GM18517 (cell line): ENCODE data around the gene TMEM176B.
"Not testable (repeated sequence)": the region's sequence is repeated elsewhere in the genome, so short reads cannot be mapped to it uniquely, and the experiment has no call there.

ENCODE experiments used
- ATAC-seq: cut with Tn5 transposase; IDR thresholded peaks from one replicate; pipeline ENCODE4 v1.9.1; 2021; ENCODE audit warnings: mild to moderate bottlenecking, moderate library complexity; ENCODE audit not compliant: unreplicated experiment

The TMEM176B gene

DNA sequence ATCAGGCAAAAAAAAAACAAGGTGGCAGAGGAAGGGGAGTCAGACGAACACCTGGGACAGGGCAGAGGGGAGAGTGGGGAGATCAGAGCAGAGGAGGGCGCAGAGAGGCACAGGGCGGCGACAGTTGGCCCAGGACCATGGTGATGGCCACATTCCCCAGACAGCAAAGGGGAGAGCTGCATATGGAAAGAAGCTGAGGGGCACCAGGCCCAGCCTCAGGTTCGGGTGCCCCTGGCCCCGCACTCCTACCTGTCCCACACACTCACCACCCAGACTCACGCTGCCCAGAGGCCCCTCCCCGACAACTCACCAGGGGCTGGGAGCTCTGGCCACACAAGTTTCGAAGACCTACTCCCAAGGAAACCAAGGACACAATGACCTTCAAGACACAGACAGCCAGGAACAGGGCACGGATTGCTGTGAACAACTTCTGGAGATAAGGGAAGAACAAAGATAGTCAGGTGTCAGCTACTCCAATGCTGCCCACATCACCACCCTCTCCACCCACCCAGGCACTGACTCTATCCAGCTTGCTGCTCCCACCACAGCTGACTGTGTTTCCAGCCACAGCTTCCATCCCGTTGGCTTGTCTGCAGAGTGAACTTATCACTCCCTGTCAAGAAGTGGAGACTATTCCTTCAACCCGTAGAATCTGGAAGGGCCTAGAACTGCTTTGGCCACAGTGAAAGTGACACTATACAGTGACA lies 8.3 kb downstream of the TMEM176B start:
- ATAC-seq: no peak

DNA sequence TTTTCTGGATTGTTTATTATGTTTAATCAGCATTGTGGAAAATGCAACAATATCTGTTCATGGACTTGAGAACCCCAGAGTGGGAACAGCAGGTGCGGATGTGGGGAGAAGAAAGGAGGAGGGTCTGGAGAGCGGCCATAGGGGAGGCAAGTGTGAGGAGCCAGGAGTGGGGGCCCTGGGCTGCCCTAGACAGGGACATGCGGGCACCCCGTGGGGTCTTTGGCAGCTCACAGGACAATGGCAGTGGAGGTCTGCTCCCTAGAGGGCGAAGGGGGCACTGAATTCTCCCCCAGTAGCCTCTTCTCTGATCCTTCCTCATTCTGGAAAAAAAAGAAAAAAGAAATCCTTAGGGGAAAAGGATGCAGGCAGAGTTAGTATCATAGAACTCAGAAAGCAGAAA lies 8.9 kb downstream of the TMEM176B start:
- ATAC-seq: no peak

DNA sequence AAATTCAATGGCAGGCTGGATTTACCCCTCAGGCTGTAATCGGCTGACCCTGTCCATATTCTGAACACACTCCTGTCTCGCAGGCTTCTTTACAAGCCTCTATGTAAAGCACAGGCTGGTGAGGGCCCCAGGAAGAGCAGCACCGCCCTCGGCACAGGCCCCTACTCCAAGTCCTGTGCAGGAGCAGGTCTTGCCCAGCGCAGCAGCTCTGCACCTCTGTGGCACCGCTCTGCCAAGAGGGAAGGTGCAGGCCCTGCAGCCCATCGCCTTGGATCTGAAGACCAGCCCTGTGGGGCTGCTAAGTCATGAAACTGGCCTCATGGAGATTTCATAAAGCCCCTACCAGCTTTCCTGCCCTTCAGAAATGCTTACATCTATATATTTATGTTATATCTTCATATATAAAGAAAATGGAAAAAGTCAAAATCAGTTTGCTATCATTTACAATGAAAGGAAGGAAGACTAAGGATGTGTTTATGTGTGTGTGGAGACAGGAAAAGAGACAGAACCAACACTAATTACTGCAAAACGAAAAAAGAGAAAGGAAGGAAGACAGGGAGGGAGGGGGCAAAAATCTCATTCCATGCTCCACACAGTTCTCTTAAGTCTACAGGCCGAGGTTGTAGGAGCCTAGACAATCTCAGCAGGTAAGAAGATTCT lies 9.6 kb downstream of the TMEM176B start:
- no peak for ATAC-seq

DNA sequence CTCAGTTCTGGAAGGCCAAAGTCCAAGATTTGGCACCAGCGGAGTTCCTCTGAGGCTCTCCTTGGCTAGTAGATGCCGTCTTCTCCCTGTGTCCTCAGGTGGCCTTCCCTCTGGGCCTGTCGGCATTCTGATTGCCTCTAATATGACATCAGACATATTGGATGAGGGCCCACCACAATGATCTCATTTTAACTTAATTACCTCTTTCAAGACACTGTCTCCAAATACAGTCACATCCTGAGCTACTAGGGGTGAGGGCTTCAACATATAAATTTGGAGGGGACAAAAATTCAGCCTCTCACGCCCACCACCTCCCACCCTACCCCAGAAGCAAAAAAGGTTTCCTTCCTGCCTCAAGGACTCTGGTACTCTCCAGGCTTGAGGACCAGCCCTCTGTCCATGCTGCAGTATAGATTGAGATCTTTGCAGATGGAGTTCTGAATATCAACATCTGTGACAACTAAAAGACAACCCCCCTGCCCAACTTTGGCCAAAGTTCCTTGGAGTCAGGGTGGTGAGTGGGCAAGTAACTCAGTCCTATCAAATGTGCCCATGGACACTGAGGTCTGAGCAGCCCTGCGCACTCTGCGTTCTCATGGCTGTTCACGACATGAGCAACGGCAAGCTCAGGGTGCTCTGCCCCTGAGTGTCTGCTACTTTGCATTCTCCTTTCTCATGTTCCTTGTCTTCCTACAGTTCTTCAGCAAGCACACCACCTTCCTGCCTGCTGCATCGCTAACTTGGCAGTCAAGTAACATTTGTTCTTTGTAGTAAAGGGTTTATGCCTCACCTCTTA lies 11.5 kb downstream of the TMEM176B start:
- no peak for ATAC-seq

DNA sequence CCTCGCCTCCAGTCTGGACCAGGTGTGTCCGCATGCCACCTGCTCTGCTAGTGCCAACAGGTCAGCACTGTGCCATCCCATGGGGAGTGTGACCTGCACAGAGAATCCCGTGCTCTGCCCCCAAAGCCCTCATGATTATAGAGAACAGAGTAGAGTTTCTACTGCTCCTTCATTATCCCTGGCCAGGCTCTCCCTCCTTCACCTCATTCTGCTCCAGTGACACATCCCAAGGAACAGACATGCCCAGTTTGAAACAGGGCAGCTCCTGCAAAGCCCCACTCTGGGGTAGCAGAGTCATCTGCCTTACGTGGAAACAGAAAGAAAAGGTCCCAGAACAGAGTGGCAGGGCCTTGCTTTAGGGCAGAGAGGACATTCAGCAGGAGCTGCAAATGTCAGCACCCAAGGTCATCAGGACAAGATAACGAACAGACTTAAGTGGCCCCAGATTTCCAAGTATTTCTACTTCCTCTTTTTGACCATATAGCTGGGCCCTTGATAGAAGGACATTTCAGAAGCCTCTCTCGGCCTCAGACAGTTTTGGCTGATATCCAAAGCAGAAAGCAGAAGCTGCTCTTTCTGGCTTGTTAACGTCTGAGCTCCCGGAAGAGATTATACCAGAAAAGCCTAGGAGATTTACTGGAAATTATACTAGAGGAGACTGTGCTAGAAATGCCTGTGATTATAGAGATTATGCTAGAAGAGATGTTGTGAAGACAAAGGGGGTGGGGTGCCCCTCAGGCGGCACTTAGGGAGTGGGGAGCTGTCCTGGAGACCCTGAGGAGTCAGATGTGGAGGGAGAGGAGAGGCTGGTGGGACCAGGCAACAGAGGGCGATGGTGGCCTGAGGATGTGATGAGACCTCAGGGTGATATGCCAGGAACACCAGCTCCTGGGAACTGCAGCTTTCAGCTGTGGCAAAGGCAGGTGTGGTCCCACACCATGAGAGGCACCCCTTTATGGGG lies 12.6 kb downstream of the TMEM176B start:
- ATAC-seq: no peak

DNA sequence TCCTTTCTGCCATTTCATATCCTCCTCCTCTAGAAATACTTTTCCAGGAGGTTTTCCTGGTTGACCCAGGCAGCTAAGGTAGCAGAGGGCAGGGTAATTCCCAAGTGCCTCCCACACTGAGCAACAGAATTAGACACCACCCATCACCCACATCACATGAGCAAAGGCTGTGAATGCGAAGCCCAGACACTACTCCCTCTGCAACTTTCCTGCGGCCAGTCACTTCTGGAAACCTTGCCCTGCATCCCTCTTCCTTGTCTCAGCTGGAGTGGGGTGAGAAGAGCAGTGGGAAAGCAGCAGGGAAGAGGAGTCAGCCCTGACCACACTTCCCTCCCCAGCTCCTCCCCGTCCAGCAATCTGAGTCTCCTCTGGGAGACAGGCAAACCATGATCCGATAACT lies 15.2 kb downstream of the TMEM176B start:
- no peak for ATAC-seq

DNA sequence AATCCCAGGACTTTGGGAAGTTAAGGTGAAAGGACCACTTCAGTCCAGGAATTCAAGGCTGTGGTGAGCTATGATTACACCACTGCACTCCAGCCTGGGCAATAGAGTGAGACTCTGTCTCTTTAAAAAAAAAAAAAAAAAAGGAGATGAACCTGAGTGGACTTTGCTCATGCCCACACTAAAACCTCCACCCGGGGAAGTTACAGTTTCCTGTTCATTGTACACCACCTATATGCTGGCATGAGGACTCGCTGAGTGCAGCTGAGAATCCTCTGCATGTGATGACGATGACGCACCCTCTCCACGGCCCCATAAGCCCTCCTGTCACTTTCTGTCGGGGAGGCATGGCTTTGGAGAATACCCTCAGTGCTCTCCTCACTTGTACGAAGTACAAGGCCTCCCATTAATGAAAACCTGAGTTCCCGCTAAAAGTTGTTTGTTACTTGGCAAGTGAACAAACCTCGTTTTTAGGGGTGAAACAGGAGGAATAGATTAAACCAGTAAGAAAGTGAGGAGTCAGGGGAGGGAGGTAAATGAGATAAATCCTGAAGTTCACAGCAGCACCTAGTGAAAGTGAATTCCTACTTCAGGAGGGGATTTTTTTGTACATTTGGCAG lies 15.9 kb downstream of the TMEM176B start:
- no peak for ATAC-seq

DNA sequence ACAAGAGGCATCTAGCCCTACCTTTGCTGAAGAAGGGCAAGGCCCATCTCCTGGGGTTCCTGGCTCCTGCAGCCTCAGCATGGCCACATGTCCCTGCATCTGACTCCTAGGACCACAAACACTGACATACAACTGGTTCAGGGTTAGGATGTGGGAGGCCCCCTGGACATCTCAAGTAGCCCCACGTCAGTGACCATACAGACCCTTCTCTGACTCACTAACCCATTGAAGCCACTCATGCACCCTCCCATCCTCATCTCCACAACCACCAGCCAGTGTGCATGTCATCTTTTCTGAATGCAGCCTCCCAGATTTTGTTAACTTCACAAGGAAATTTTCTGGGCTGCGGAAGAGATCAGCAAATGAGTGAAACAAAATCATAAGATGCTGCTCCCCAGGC lies 18.2 kb downstream of the TMEM176B start:
- ATAC-seq: no peak

DNA sequence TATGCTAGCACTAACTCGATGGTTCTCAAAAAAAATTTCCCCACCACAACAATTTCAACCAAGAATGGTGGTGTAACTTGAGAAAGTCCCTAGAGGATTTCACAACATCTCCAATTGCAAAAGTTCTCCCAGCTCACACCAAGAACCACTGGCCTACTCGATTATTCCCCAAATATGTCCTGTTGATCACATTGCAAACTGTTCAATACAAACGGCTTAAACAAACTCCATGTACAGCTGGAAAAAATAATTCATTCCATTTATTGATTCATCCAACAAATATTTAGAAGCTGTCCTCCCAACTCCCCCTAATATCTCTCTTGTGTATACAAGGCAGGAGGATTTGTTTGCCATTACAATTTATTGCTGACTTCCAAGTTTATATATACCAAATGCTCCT lies 19.1 kb downstream of the TMEM176B start:
- no peak for ATAC-seq

DNA sequence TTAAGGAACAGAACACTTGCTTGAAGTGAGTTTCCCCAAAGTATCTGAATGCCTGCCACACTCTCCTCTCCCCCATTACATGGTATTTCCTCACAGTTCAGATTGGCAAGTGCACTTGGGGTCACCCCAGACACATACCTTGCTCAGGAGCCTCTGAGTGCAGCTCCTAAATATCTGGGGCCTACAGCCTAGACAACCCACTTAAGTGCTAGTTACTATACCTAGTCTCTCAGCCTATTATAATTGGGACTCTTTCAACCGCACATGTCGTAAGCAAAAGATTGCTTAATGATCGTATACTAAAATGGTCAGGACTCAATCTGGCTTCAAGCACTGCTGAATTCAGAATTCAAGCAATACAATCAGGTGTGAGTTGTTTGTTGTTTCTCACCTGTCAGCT lies 19.9 kb downstream of the TMEM176B start:
- ATAC-seq: no peak

DNA sequence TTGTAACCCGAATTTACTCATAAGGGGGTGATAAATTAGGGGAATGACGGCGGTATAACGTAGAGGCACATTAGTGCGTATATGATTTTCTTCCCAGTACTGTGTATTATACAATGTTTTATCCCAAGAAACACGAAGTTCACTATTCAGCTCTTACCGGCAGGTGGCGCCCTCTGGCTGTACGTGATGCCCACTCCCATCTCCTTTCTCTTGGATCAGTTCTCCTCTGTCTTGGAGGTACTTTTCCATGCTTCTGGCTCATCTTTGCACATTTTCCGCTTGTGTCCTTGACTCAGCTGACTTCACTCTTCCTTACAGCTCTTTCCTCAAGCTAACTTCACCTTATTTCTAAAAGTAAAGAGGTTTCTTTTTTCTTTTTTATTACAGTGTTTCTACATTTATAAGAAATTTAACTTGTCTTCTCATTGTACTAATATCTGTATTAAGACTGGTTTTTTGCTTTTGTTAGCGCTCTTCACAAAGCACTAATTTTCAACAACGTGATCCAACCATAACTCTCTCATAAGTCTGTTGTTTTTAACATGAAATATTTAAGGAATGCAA lies 21.3 kb downstream of the TMEM176B start:
- no peak for ATAC-seq

DNA sequence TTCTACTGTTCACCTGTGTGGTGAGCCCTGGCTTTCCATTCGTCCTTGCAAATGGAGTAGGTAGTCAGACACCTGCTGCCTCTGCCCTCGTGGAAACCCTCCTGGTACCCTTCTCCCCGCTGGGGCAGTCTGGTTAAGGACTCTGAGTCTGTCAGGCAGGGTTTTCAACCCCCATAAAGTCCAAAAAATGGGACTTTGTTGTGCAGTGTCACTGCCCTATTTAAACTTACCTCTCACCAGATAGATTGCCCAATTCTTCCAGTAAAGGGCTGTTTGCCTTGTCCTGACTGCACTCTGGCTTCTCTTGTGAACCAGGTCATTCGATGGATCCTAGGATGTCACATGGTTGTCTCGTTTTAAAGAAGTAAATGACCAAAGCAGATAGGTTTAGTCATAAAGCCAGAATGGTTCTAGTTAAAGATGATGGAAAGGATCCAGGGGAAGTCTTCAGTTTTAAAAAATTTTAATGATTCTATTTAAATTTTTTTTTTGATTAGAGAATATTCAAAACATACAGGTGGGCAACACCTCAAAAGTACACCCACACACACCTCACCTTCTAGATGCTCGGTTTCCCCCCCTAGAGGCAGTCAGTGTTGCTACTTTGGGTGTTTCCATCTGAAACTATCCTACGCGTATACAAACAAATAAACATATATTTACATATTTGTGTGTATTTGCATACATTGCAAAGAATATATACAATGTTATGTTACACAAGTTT lies 22.0 kb downstream of the TMEM176B start:
- no peak for ATAC-seq

DNA sequence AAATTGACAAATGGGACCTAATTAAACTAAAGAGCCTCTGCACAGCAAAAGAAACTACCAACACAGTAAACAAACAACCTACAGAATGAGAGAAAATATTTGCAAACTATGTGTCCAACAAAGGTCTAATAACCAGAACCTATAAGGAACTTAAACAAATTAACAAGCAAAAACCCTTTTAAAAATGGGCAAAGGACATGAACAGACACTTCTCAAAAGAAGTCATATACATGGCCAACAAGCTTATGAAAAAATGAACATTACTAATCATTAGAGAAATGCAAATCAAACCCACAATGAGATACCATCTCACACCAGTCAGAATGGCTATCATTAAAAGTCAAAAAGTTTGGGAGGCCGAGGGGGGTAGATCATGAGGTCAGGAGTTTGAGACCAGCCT lies 26.0 kb downstream of the TMEM176B start:
- not testable (repeated sequence) for ATAC-seq

DNA sequence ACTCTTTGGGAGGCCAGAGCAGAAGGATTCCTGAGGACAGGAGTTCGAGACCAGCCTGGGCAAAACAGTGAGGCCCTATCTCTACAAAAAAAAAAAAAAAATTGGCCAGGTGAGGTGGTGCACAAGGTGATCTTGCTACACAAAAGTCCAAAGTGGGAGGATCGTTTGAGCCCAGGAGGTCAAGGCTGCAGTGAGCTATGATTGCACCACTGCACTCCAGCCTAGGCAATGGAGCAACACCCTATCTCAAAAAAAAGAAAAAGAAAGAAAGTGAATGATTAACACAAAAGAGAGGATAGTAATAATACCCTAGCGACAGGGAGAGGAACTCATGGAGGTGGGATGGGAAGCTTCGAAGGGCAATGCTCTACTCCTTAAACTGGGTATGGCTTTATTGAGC lies 30.4 kb downstream of the TMEM176B start:
- ATAC-seq: no peak

DNA sequence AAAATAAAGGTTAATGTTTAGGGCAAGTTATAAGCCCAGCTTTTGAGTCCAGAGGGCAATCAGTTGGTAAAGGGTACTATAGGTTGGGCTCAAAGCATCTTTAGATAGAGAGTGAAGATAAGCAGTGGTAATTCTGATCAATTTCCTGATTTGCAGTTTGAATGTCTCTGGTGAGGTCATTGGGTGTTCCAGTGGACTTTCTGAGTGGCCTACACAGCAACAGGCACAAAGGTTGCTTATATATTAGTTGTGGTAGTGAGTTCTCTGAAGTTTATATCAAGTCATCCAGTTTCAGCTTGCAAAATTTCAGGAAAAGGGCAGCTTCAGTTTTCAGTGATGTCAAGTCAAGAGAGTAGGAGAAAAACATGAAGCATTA lies 33.8 kb downstream of the TMEM176B start:
- no peak for ATAC-seq

DNA sequence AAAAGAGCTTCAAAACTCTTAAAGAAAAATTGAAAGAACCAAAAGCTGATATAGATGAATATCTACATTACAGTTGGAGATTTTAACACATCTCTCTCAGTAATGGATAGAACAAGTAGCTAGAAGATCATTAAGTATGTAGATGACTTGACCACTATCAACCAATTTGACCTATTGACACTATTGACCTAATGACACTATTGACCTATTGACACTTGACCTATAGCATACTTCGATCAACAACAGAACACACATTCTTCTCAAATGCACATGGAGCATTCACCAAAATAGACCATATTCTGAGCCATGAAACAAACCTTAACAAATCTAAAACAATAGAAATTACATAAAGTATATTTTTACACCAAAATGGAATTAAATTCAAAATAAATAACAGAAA lies 40.7 kb downstream of the TMEM176B start:
- no peak for ATAC-seq

DNA sequence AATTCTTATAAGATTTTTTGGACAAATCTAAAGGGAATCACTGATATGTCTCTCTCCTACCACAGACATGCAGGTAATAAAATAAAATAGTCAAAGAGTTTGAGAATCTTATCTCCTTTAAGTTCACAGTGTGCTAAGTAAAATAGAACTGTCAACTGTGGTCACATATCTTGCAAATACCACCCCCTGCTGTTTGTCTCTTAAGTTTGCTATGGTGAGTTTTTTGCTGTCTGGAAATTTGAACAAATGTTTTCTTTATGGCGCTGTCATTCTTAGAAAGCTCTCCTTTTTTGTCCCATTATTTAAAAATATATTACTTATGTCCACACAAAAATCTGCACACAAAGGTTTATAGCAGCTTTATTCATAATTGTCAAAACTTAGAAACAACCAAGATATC lies 43.3 kb downstream of the TMEM176B start:
- ATAC-seq: no peak

DNA sequence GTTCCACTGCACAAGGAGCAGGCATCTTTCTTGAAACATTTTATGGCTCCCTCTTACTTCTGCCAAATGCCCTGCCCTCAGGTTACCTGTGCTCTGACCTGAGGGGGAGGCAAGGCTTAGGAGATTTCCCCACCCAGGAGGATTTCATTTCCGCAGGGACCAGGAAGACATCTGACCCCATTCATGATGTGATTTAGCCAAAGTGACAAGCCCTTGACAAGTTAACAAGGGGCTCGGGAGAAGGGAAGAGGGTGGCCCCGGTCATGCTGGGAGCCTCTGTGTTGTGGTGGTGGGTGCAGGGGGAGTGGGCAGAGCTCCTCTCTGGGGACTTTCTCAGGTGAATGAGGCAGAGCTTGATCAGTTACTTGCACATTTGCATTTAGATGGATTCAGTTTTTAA lies 44.0 kb downstream of the TMEM176B start:
- no peak for ATAC-seq

DNA sequence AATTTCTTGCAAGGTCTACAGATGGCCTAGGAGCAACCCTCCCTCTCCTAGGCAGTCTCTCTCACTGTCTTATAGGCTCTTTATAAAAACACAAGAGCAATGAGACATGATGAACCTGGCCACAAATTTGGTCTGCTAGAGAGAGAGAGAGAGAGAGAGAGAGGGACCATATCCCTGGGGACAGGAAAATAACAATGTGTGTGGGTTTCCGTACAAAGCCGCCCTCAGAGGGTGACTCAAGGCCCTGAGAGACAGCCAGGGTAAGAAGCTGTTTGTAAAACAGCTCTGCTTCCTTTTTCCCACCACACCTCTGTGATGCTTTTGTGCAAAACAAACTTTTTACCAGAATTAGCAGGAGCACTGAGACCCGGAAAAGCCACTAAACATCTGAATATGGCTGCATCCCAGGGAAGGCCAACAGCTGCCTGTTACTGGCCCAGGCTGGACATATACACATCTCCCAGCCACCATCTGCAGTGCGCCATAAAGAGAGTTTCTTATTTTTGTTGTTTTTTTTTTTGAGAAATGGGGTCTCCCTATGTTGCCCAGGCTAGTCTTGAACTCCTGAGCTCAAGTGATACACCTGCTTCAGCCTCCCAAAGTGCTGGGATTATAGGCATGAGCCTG lies 44.6 kb downstream of the TMEM176B start:
- no peak for ATAC-seq
